T47D (cell line): Measurements from ENCODE around the gene GPR156.
"Not testable (repeated sequence)": the region's sequence is repeated elsewhere in the genome, so short reads cannot be mapped to it uniquely, and the experiment has no call there.

ENCODE experiments used
- DNase-seq, 2 experiments: peaks; one replicate each; pipeline versions ENCODE4 v3.0.0 to v3.0.0-alpha.2; 2011 to 2012; ENCODE audit warnings: low read depth in 1 of 2, low spot score in 1 of 2
- JUND ChIP-seq: IDR thresholded peaks from 2 replicates; pipeline ENCODE4 v1.6.1; 2012; ENCODE audit warnings: low read depth
- in situ Hi-C: cut with HindIII; loops from 2 replicates; pipeline ENCODE4 v1.10.0; 2016; ENCODE audit warnings: low sequenced_read_pairs, low pct_unique_long_range_greater_than_20kb

GPR156 gene

GRCh38 chr3:120298996-120299395 lies 14.0 kb upstream of the GPR156 start:
- in situ Hi-C loops: no loop called here

GRCh38 chr3:120291552-120291951 lies 6.5 kb upstream of the GPR156 start:
- DNase-seq, in situ Hi-C loops: not testable (repeated sequence)

More at GRCh38 chr3:120298996-120299395, 14.0 kb upstream of the GPR156 start:
- no peak for DNase-seq
- no peak for TF ChIP-seq JUND

- in situ Hi-C loops: no loop called here
- TF ChIP-seq JUND: no peak
- DNase-seq: no peak
Observed at GRCh38 chr3:120289636-120290035, 4.6 kb upstream of the GPR156 start.

- no peak for DNase-seq
- no peak for TF ChIP-seq JUND
- in situ Hi-C loops: no loop called here
Observed at GRCh38 chr3:120286465-120286864, 1.4 kb upstream of the GPR156 start.

GRCh38 chr3:120285508-120285841 lies 453 bp upstream of the GPR156 start:
- in situ Hi-C loops: no loop called here

GRCh38 chr3:120281261-120281660 lies 3.8 kb downstream of the GPR156 start:
- DNase-seq: no peak
- in situ Hi-C loops: no loop called here
- TF ChIP-seq JUND: no peak

More at GRCh38 chr3:120285508-120285841, 453 bp upstream of the GPR156 start:
- no peak for TF ChIP-seq JUND
- no peak for DNase-seq

- in situ Hi-C loops: no loop called here
- no peak for TF ChIP-seq JUND
- no peak for DNase-seq
Observed at GRCh38 chr3:120280566-120280965, 4.5 kb downstream of the GPR156 start.

GRCh38 chr3:120280026-120280425 lies 5.0 kb downstream of the GPR156 start:
- in situ Hi-C loops: no loop called here
- TF ChIP-seq JUND: no peak

GRCh38 chr3:120276767-120277166 lies 8.3 kb downstream of the GPR156 start:
- no peak for DNase-seq
- no peak for TF ChIP-seq JUND
- in situ Hi-C loops: no loop called here

More at GRCh38 chr3:120280026-120280425, 5.0 kb downstream of the GPR156 start:
- no peak for DNase-seq

GRCh38 chr3:120275618-120276017 lies 9.4 kb downstream of the GPR156 start:
- DNase-seq: no peak
- TF ChIP-seq JUND: no peak
- in situ Hi-C loops: no loop called here

GRCh38 chr3:120274739-120275167 lies 10.3 kb downstream of the GPR156 start:
- in situ Hi-C loops: no loop called here
- TF ChIP-seq JUND: no peak
- DNase-seq: peak in 1 of 2 experiments; percentile 12

GRCh38 chr3:120272286-120272685 lies 12.7 kb downstream of the GPR156 start:
- TF ChIP-seq JUND: no peak
- no peak for DNase-seq
- in situ Hi-C loops: no loop called here

GRCh38 chr3:120265989-120266388 lies 19.0 kb downstream of the GPR156 start:
- in situ Hi-C loops: no loop called here
- TF ChIP-seq JUND: no peak
- no peak for DNase-seq

- no peak for TF ChIP-seq JUND
- DNase-seq: no peak
- in situ Hi-C loops: no loop called here
Observed at GRCh38 chr3:120264963-120265362, 20.1 kb downstream of the GPR156 start.
